ENCODE measurements around the gene ADGRG6.

The ADGRG6 gene

GRCh38 chr6:142293121-142293520 lies 8.7 kb upstream of the ADGRG6 start:
- H4K8ac ChIP-seq (ENCODE audit: low read length) = no peak overlapping the region
- no peaks in the 10 kb centered on the region for H3K27me3 ChIP-seq (ENCODE audit: control insufficient read depth in 1 of 2, insufficient read depth in 1 of 2, low read length in 2 of 2)
- no peak overlapping the region for H2AFZ ChIP-seq (ENCODE audit: low read depth, low read length)
- no peak overlapping the region for H3K14ac ChIP-seq (ENCODE audit: low read length in 2 of 2)
- no peak overlapping the region for H2BK15ac ChIP-seq (ENCODE audit: low read depth, poor library complexity, severe bottlenecking)
- no peaks in the 10 kb centered on the region for H3K36me3 ChIP-seq (ENCODE audit: control insufficient read depth in 1 of 2, insufficient read depth in 2 of 2, low read depth in 1 of 2, low read length in 2 of 2)
- no peak overlapping the region for H3K4me2 ChIP-seq (ENCODE audit: low read length, poor library complexity, severe bottlenecking)
- H3K4ac ChIP-seq (ENCODE audit: low read depth in 1 of 2, low read length in 2 of 2) = no peak overlapping the region
- H3K9me3 ChIP-seq (ENCODE audit: control insufficient read depth, low read length) = no peaks in the 10 kb centered on the region
- no peak for DNase-seq
- H2BK5ac ChIP-seq (ENCODE audit: low read depth, low read length, poor library complexity, severe bottlenecking) = no peak overlapping the region
- H3K9ac ChIP-seq (ENCODE audit: low read length) = no peak overlapping the region
- H4K91ac ChIP-seq (ENCODE audit: low read length) = no peak overlapping the region
- H2AK5ac ChIP-seq (ENCODE audit: low read length, severe bottlenecking) = no peak overlapping the region
- peaks cover 4% of the 10 kb centered on the region for H3K4me1 ChIP-seq (ENCODE audit: control insufficient read depth, insufficient read depth, low read depth, low read length)
- no peaks in the 10 kb centered on the region for H3K79me1 ChIP-seq (replicated peaks; ENCODE audit: low read length, poor library complexity, severe bottlenecking)
- H3K27ac ChIP-seq (ENCODE audit: low read length, poor library complexity, severe bottlenecking) = no peak overlapping the region
- no peak overlapping the region for H2BK120ac ChIP-seq (ENCODE audit: low read depth, low read length)
- H2BK12ac ChIP-seq (ENCODE audit: low read length in 2 of 2) = no peak overlapping the region
- no peak overlapping the region for H3K4me3 ChIP-seq (ENCODE audit: insufficient read depth in 1 of 2, low read depth in 1 of 2, low read length in 2 of 2)
- no peak overlapping the region for H3K18ac ChIP-seq (ENCODE audit: low read depth in 1 of 2, low read length in 2 of 2)
- no peak overlapping the region for H3K23ac ChIP-seq (ENCODE audit: low read length in 2 of 2)
- 100% methylated on average over 1 of the region's 2 CpGs for WGBS

DNA sequence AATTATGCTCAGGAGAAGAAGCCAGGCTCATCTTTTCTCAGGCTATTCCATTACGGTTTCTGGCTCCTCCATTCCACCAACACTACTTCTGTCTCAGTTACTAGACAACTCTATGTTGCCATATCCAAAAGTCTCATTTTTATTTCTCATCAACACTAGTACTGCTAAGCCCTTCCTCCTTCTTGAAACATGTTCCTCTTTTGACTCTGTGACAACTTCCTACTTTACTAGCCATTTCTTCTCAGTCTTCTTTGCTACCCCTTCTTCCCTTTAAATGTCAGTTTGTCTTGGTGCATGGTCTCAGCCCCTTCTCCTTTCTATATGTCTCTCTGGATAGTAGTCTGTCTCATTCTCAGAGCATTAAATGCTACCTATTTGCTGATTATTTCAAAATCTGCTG lies 7.1 kb upstream of the ADGRG6 start:
- Histone ChIP-seq H2BK15ac (ENCODE audit: low read depth, poor library complexity, severe bottlenecking) (no peak overlapping the region), H4K91ac (ENCODE audit: low read length) (no peak overlapping the region), H2AFZ (ENCODE audit: low read depth, low read length) (no peak overlapping the region), H3K18ac (ENCODE audit: low read depth in 1 of 2, low read length in 2 of 2) (no peak overlapping the region), H3K14ac (ENCODE audit: low read length in 2 of 2) (no peak overlapping the region), H3K4ac (ENCODE audit: low read depth in 1 of 2, low read length in 2 of 2) (no peak overlapping the region), H3K9ac (ENCODE audit: low read length) (no peak overlapping the region), H3K4me3 (ENCODE audit: insufficient read depth in 1 of 2, low read depth in 1 of 2, low read length in 2 of 2) (no peak overlapping the region), H4K8ac (ENCODE audit: low read length) (no peak overlapping the region), H3K4me1 (ENCODE audit: control insufficient read depth, insufficient read depth, low read depth, low read length) (peaks cover 5% of the 10 kb centered on the region), H3K79me1 (replicated peaks; ENCODE audit: low read length, poor library complexity, severe bottlenecking) (no peaks in the 10 kb centered on the region), H2BK5ac (ENCODE audit: low read depth, low read length, poor library complexity, severe bottlenecking) (no peak overlapping the region), H3K23ac (ENCODE audit: low read length in 2 of 2) (no peak overlapping the region), H2BK12ac (ENCODE audit: low read length in 2 of 2) (no peak overlapping the region), H2AK5ac (ENCODE audit: low read length, severe bottlenecking) (no peak overlapping the region), H3K27me3 (ENCODE audit: control insufficient read depth in 1 of 2, insufficient read depth in 1 of 2, low read length in 2 of 2) (no peaks in the 10 kb centered on the region), H3K36me3 (ENCODE audit: control insufficient read depth in 1 of 2, insufficient read depth in 2 of 2, low read depth in 1 of 2, low read length in 2 of 2) (no peaks in the 10 kb centered on the region), H3K4me2 (ENCODE audit: low read length, poor library complexity, severe bottlenecking) (no peak overlapping the region), H2BK120ac (ENCODE audit: low read depth, low read length) (no peak overlapping the region), H3K27ac (ENCODE audit: low read length, poor library complexity, severe bottlenecking) (no peak overlapping the region), H3K9me3 (ENCODE audit: control insufficient read depth, low read length) (no peaks in the 10 kb centered on the region)
- no peak for DNase-seq
- 98% methylated on average over 1 of the region's 1 CpG for WGBS

DNA sequence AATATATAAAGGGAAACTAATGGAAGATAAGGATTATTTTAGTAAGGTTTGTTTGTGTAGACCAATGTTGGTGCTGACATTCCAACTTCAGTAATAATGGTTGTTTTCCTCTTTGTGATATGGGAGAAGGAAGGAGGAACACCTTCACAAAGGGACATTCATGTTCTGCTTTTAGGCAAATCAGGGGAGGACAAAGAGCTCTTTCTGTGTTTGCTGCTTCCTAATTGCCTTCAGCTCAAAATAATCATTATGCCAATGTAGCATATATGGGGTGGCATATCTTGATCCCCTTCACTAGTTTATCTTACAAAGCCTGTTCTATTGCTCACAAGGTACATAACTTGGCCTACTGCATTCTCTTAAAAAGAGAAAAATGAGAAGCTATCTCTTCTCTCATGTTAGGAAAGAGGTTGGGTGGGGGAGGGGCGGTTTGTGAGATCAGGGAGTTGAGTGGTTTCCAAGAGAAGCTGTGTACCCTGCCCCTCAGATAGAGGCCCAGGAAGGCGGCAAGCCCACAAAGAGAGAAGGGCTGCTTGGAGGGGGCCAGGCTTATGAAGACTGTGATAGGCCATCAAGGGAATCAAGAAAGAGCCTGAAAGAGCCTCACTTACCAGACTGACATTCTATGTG lies 4.7 kb upstream of the ADGRG6 start:
- no peak for DNase-seq
- Histone ChIP-seq H3K4me2 (ENCODE audit: low read length, poor library complexity, severe bottlenecking) (no peak overlapping the region), H2AFZ (ENCODE audit: low read depth, low read length) (no peak overlapping the region), H2BK12ac (ENCODE audit: low read length in 2 of 2) (no peak overlapping the region), H4K91ac (ENCODE audit: low read length) (no peak overlapping the region), H2BK15ac (ENCODE audit: low read depth, poor library complexity, severe bottlenecking) (no peak overlapping the region), H3K27ac (ENCODE audit: low read length, poor library complexity, severe bottlenecking) (no peak overlapping the region), H2BK120ac (ENCODE audit: low read depth, low read length) (peak overlapping the region; percentile 12), H3K79me1 (replicated peaks; ENCODE audit: low read length, poor library complexity, severe bottlenecking) (no peaks in the 10 kb centered on the region), H3K4me1 (ENCODE audit: control insufficient read depth, insufficient read depth, low read depth, low read length) (peaks cover 10% of the 10 kb centered on the region), H3K4me3 (ENCODE audit: insufficient read depth in 1 of 2, low read depth in 1 of 2, low read length in 2 of 2) (no peak overlapping the region), H2AK5ac (ENCODE audit: low read length, severe bottlenecking) (no peak overlapping the region), H3K9ac (ENCODE audit: low read length) (no peak overlapping the region), H3K14ac (ENCODE audit: low read length in 2 of 2) (no peak overlapping the region), H3K9me3 (ENCODE audit: control insufficient read depth, low read length) (no peaks in the 10 kb centered on the region), H4K8ac (ENCODE audit: low read length) (no peak overlapping the region), H2BK5ac (ENCODE audit: low read depth, low read length, poor library complexity, severe bottlenecking) (no peak overlapping the region), H3K4ac (ENCODE audit: low read depth in 1 of 2, low read length in 2 of 2) (peak overlapping the region in 1 of 2 experiments; percentile 67), H3K27me3 (ENCODE audit: control insufficient read depth in 1 of 2, insufficient read depth in 1 of 2, low read length in 2 of 2) (peaks cover 0 to 3% of the 10 kb centered on the region in 2 experiments), H3K23ac (ENCODE audit: low read length in 2 of 2) (no peak overlapping the region), H3K18ac (ENCODE audit: low read depth in 1 of 2, low read length in 2 of 2) (no peak overlapping the region), H3K36me3 (ENCODE audit: control insufficient read depth in 1 of 2, insufficient read depth in 2 of 2, low read depth in 1 of 2, low read length in 2 of 2) (no peaks in the 10 kb centered on the region)
- whole genome bisulfite sequencing = 92% methylated on average over 2 of the region's 2 CpGs

- H2BK5ac ChIP-seq (ENCODE audit: low read depth, low read length, poor library complexity, severe bottlenecking) = no peak overlapping the region
- no peak overlapping the region for H2BK15ac ChIP-seq (ENCODE audit: low read depth, poor library complexity, severe bottlenecking)
- no peak overlapping the region for H2AK5ac ChIP-seq (ENCODE audit: low read length, severe bottlenecking)
- peak overlapping the region in 1 of 2 experiments; percentile 67 for H3K4ac ChIP-seq (ENCODE audit: low read depth in 1 of 2, low read length in 2 of 2)
- no peak overlapping the region for H2BK12ac ChIP-seq (ENCODE audit: low read length in 2 of 2)
- H3K9me3 ChIP-seq (ENCODE audit: control insufficient read depth, low read length) = no peaks in the 10 kb centered on the region
- H3K4me2 ChIP-seq (ENCODE audit: low read length, poor library complexity, severe bottlenecking) = no peak overlapping the region
- H3K14ac ChIP-seq (ENCODE audit: low read length in 2 of 2) = no peak overlapping the region
- H3K23ac ChIP-seq (ENCODE audit: low read length in 2 of 2) = no peak overlapping the region
- H4K8ac ChIP-seq (ENCODE audit: low read length) = no peak overlapping the region
- H3K36me3 ChIP-seq (ENCODE audit: control insufficient read depth in 1 of 2, insufficient read depth in 2 of 2, low read depth in 1 of 2, low read length in 2 of 2) = no peaks in the 10 kb centered on the region
- peaks cover 0 to 8% of the 10 kb centered on the region in 2 experiments for H3K27me3 ChIP-seq (ENCODE audit: control insufficient read depth in 1 of 2, insufficient read depth in 1 of 2, low read length in 2 of 2)
- no peak overlapping the region for H2BK120ac ChIP-seq (ENCODE audit: low read depth, low read length)
- no peak for DNase-seq
- no peak overlapping the region for H3K18ac ChIP-seq (ENCODE audit: low read depth in 1 of 2, low read length in 2 of 2)
- H3K4me3 ChIP-seq (ENCODE audit: insufficient read depth in 1 of 2, low read depth in 1 of 2, low read length in 2 of 2) = no peak overlapping the region
- 90% methylated on average over 3 of the region's 3 CpGs for WGBS
- no peak overlapping the region for H4K91ac ChIP-seq (ENCODE audit: low read length)
- H3K27ac ChIP-seq (ENCODE audit: low read length, poor library complexity, severe bottlenecking) = peak overlapping the region; percentile 67
- no peak overlapping the region for H3K9ac ChIP-seq (ENCODE audit: low read length)
- H3K79me1 ChIP-seq (replicated peaks; ENCODE audit: low read length, poor library complexity, severe bottlenecking) = no peaks in the 10 kb centered on the region
- H2AFZ ChIP-seq (ENCODE audit: low read depth, low read length) = no peak overlapping the region
- H3K4me1 ChIP-seq (ENCODE audit: control insufficient read depth, insufficient read depth, low read depth, low read length) = peaks cover 11% of the 10 kb centered on the region
These were observed 4.2 kb upstream of the ADGRG6 start for GRCh38 chr6:142297605-142297995.
